Right lobe of liver (tissue), 4 donors: ENCODE results near the gene CD276.

ENCODE experiments used
- CTCF ChIP-seq, 4 donors: fragments of 200-600 bp in 3 of 4; fragments of 450-650 bp in 1 of 4; IDR thresholded peaks; one replicate each; pipeline versions ENCODE4 v1.5.1 to v1.8.0; 2016 to 2022; ENCODE audit warnings: antibody characterized with exemption in 4 of 4, mild to moderate bottlenecking in 2 of 4
- POLR2A ChIP-seq: fragments of 450-650 bp; IDR thresholded peaks from one replicate; pipeline ENCODE4 v1.6.1; 2017; ENCODE audit warnings: antibody characterized with exemption, mild to moderate bottlenecking
- donor health status: DM: no; HTN: no; CAD: no.
- donor health status: DM: no; HTN: no; CAD: no.
- donor health status: DM: no; HTN: yes; CAD: no.

DNA sequence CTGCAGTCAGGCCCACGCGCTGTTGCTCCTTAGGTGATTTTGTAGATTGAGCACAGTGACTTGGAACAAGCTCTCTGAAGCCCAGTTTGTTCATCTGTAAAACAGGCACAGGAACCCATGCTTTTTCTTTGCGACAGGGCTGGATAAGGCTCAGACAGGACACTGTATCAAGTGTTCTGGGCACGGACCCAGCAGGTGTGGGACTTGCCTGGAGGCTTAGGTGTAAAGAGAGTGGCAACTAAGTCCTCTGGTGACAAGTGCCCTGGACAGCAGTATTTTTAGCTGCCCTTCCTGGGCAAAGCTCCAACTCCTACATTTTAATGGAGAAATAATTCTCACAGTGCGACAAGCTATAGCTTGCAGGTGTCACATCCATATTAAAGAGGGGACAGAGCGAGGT lies 32.2 kb downstream of the CD276 start:
- TF ChIP-seq CTCF (IDR thresholded peaks at IDR 0.05) (no peak), POLR2A (no peak)
